ENCODE results near the gene MEIS2.

GRCh38 chr15:37031198-37031597, 69.2 kb downstream of the MEIS2 start:
- TF ChIP-seq CTCF (IDR thresholded peaks at IDR 0.05) (no peak), POLR2A (IDR thresholded peaks at IDR 0.05) (no peak)

Measured in thyroid gland (tissue), 4 donors.